Esophagus squamous epithelium (tissue), 5 donors: ENCODE results near the gene CHERP. TPM values are rescaled to one million over a fixed set of nuclear protein-coding genes. Genes with fewer than 3 reads are reported as not detected.
A peak's percentile ranks its signal among the peaks of the same experiment; 100 is the strongest.

Source experiments
- DNase-seq: peaks from one replicate; lab custom pipeline; 2025; lab: John Stamatoyannopoulos, UW
- H3K27ac ChIP-seq, 4 donors: fragments of 200-600 bp; sonication (generic); one replicate each; pipeline ENCODE4 v1.5.1; 2016 to 2019; ENCODE audit warnings: mild to moderate bottlenecking in 1 of 4
- H3K27me3 ChIP-seq, 4 donors: fragments of 200-600 bp; sonication (generic); 1 replicate in 3 of 4; 2 replicates in 1 of 4; pipeline versions ENCODE4 v1.5.1 to v1.6.0; 2017 to 2021; ENCODE audit warnings: antibody characterized with exemption in 1 of 4
- H3K36me3 ChIP-seq, 3 donors: fragments of 200-600 bp; sonication (generic); one replicate each; pipeline ENCODE4 v1.5.1; 2016 to 2019
- H3K4me1 ChIP-seq, 3 donors: fragments of 200-600 bp; sonication (generic); one replicate each; pipeline ENCODE4 v1.5.1; 2017 to 2019
- H3K4me3 ChIP-seq, 4 donors: fragments of 200-600 bp; sonication (generic); 1 replicate in 3 of 4; 2 replicates in 1 of 4; pipeline ENCODE4 v1.5.1; 2016 to 2019; ENCODE audit warnings: mild to moderate bottlenecking in 2 of 4, moderate library complexity in 1 of 4
- H3K9me3 ChIP-seq, 3 donors: fragments of 200-600 bp; sonication (generic); one replicate each; pipeline ENCODE4 v1.5.1; 2016 to 2019
- CTCF ChIP-seq, 6 experiments: fragments of 450-650 bp in 4 of 6; fragments of 200-600 bp in 2 of 6; sonication (generic) in 2 of 6; IDR thresholded peaks; one replicate each; pipeline ENCODE4 v1.5.1; 2016 to 2019; ENCODE audit warnings: antibody characterized with exemption in 6 of 6, mild to moderate bottlenecking in 4 of 6, moderate library complexity in 4 of 6
- POLR2A ChIP-seq, 4 donors: fragments of 450-650 bp; IDR thresholded peaks; one replicate each; pipeline ENCODE4 v1.6.1; 2017; ENCODE audit warnings: antibody characterized with exemption in 4 of 4, mild to moderate bottlenecking in 4 of 4, moderate library complexity in 3 of 4
- WGBS, 2 donors: methylation state at CpG; one replicate each; pipeline ENCODE4 v1.1.5; 2018; 5-methylcytosine and 5-hydroxymethylcytosine counted together
- intact Hi-C: fragments of 100-400 bp; cut with DNase I; formaldehyde crosslinking; loops from one replicate; pipeline ENCODE4 v1.15.0; 2022
- small RNA-seq, 4 donors: library from RNA; depleted of rRNA; stranded (forward); fragments of <200 nt; gene quantifications; one replicate each; pipeline ENCODE3, GENCODE V24; 2016
- total RNA-seq, 4 donors: library from RNA; depleted of rRNA; stranded (reverse); fragments of >200 nt; gene quantifications; one replicate each; pipeline ENCODE4 v1.1.0, GENCODE V29; 2016
- donor health status: DM: yes; HTN: yes; CAD: no.

The CHERP gene
- total RNA-seq, 4 donors from 2014 or later, result 5.5 to 11.8 (median 9.6) TPM

- intact Hi-C loops, result no loop called here
- no peak for DNase-seq
- Histone ChIP-seq H3K36me3 (peaks cover 0 to 12% (median 0%) of the 10 kb centered on the region in 3 donors), H3K4me3 (peak overlapping the region; percentile 82 to 99 (median 92)), H3K27ac (peak overlapping the region; percentile 94 to 96 (median 95)), H3K4me1 (peaks cover 18 to 48% (median 18%) of the 10 kb centered on the region in 3 donors), H3K9me3 (no peaks in the 10 kb centered on the region), H3K27me3 (no peaks in the 10 kb centered on the region)
- WGBS, 2 donors, result 0 to 2% methylated on average over 13 to 18 of the region's 67 CpGs
- TF ChIP-seq CTCF (IDR thresholded peaks at IDR 0.05), result no peak
- no peak for TF ChIP-seq POLR2A (IDR thresholded peaks at IDR 0.05)
These were observed 71.1 kb downstream of the CHERP start for GRCh38 chr19:16470911-16471811.

GRCh38 chr19:16470541-16470910 is 71.7 kb downstream of the CHERP start:
- H3K4me3 ChIP-seq, result peak overlapping the region; percentile 82 to 99 (median 92)
- peaks cover 18 to 50% (median 18%) of the 10 kb centered on the region in 3 donors for H3K4me1 ChIP-seq
- TF ChIP-seq CTCF (IDR thresholded peaks at IDR 0.05) (no peak), POLR2A (IDR thresholded peaks at IDR 0.05) (no peak)
- H3K9me3 ChIP-seq, result no peaks in the 10 kb centered on the region
- no peaks in the 10 kb centered on the region for H3K27me3 ChIP-seq
- intact Hi-C loops, result no loop called here
- no peak for DNase-seq
- peak overlapping the region; percentile 94 to 96 (median 95) for H3K27ac ChIP-seq
- 15 to 26% methylated on average over 7 of the region's 7 CpGs for WGBS, 2 donors
- H3K36me3 ChIP-seq, result peaks cover 0 to 12% (median 0%) of the 10 kb centered on the region in 3 donors

Small RNAs within 50 kb of the gene (small RNA-seq; reads per million reads assigned to genes)
- 0 to 0.14 (median 0) reads per million in 4 donors for gene RN7SL146P

Other genes with a start within 250 kb of the CHERP start
- 10 to 100 TPM in 1 of 4 donors, 1 to 10 TPM in 3; 4.2 to 11.4 (median 8.0) TPM for gene KLF2, start 217.6 kb downstream of the CHERP start, total RNA-seq
- gene EPS15L1, start 70.5 kb downstream of the CHERP start, total RNA-seq, result 10 to 100 TPM in 3 of 4 donors, 1 to 10 TPM in 1; 8.1 to 21.7 (median 19.8) TPM
- not detected for gene CALR3, start 46.3 kb downstream of the CHERP start, total RNA-seq
- 1 to 10 TPM; 2.5 to 10.0 (median 4.2) TPM for gene C19orf44, start 46.0 kb downstream of the CHERP start, total RNA-seq
- 10 to 100 TPM; 22.6 to 29.4 (median 25.3) TPM for gene SLC35E1, start 30.0 kb upstream of the CHERP start, total RNA-seq
- 1 to 10 TPM; 5.1 to 9.9 (median 8.4) TPM for gene MED26, start 85.8 kb upstream of the CHERP start, total RNA-seq
- gene SMIM7, start 117.7 kb upstream of the CHERP start, total RNA-seq, result 10 to 100 TPM; 54.0 to 89.5 (median 66.3) TPM
- gene TMEM38A, start 118.7 kb upstream of the CHERP start, total RNA-seq, result 1 to 10 TPM; 2.0 to 5.6 (median 2.7) TPM
- gene NWD1, start 177.4 kb upstream of the CHERP start, total RNA-seq, result under 1 TPM; 0.04 to 0.41 (median 0.21) TPM